Measurements from ENCODE around the gene UCHL1. TPM values are rescaled to one million over a fixed set of nuclear protein-coding genes. Genes with fewer than 3 reads are reported as not detected.
"Not testable (repeated sequence)": the region's sequence is repeated elsewhere in the genome, so short reads cannot be mapped to it uniquely, and the experiment has no call there.

UCHL1 gene
- total RNA-seq, 2 donors from 2014 or later = 36.8 to 126 TPM

GRCh38 chr4:41303372-41304118, 46.8 kb downstream of the UCHL1 start:
- Histone ChIP-seq H3K36me3 (no peaks in the 10 kb centered on the region), H3K4me3 (no peak overlapping the region), H3K4me1 (no peaks in the 10 kb centered on the region), H3K9me3 (no peaks in the 10 kb centered on the region), H3K27me3 (no peaks in the 10 kb centered on the region), H3K27ac (no peak overlapping the region)
- no peak for DNase-seq (ENCODE audit: low spot score)
- no peak for TF ChIP-seq CTCF (IDR thresholded peaks at IDR 0.05)

- H3K36me3 ChIP-seq = no peaks in the 10 kb centered on the region
- H3K4me3 ChIP-seq = no peak overlapping the region
- DNase-seq (ENCODE audit: low spot score) = no peak
- no peak for TF ChIP-seq CTCF (IDR thresholded peaks at IDR 0.05)
- no peaks in the 10 kb centered on the region for H3K27me3 ChIP-seq
- no peaks in the 10 kb centered on the region for H3K9me3 ChIP-seq
- no peaks in the 10 kb centered on the region for H3K4me1 ChIP-seq
- H3K27ac ChIP-seq = no peak overlapping the region
These were observed 47.5 kb downstream of the UCHL1 start for GRCh38 chr4:41304221-41304620.

DNA sequence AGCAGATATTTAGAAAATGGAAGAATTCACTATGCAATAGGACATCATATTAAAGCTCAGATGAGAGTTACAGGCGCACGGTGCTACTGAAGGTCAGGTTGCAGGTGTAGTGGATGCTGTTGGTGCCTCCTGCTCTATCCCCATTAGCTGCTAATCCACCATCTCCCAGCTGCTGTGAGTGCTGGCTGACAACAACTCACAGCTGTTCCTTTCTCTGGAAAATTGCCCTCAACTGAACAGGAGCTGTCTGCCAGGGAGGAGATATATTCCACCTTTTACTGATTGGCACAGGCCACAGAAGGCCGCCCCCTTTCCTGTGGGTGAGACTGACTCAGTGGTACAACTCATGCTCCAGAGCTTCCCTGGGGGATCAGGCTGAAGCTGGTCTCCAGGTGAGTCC, 48.7 kb downstream of the UCHL1 start:
- TF ChIP-seq CTCF (IDR thresholded peaks at IDR 0.05) = no peak
- Histone ChIP-seq H3K9me3 (no peaks in the 10 kb centered on the region), H3K4me1 (no peaks in the 10 kb centered on the region), H3K4me3 (no peak overlapping the region), H3K36me3 (no peaks in the 10 kb centered on the region), H3K27ac (no peak overlapping the region), H3K27me3 (no peaks in the 10 kb centered on the region)
- no peak for DNase-seq (ENCODE audit: low spot score)

DNA sequence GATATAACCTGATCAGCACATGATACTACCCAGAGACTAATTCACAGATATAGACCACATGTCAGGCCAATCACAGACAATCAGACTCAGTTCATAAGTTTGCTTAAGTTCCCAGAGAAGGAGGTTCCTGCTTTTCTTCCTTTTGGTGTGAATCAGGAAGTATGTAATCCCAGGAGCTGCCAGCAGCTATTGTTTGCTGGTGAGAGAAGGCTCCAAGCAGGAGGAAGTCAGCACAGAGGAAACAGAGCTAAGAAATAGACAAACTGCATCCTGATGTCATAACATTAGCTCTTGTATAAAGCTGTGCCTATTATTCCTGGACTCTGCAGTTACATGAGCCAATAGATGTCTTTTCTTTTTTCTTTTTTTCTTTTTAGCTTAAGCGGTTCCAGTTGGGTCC, 50.9 kb downstream of the UCHL1 start:
- Histone ChIP-seq H3K4me3 (no peak overlapping the region), H3K36me3 (no peaks in the 10 kb centered on the region), H3K4me1 (no peaks in the 10 kb centered on the region), H3K27me3 (no peaks in the 10 kb centered on the region), H3K9me3 (no peaks in the 10 kb centered on the region), H3K27ac (no peak overlapping the region)
- no peak for DNase-seq (ENCODE audit: low spot score)
- no peak for TF ChIP-seq CTCF (IDR thresholded peaks at IDR 0.05)

DNA sequence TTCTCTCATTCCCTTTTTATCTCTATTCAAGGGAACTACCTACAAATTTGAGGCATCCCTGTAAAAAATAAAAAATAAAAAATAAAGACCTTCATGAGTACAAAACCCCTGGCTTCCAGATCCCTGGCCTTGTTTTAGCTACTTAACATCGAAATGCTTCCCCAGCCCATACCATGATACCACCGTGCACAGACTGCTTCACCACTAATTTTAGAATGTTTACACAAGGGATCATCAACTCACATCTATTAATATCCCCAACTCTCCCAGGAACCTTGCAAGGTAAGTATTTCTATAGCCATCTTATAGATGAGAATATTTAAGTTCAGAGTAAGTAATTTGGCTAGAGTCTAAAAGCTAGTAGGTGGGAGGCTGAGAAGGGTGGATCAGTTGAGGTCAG, 51.7 kb downstream of the UCHL1 start:
- H3K27me3 ChIP-seq = no peaks in the 10 kb centered on the region
- H3K27ac ChIP-seq = no peak overlapping the region
- H3K9me3 ChIP-seq = no peaks in the 10 kb centered on the region
- no peaks in the 10 kb centered on the region for H3K4me1 ChIP-seq
- no peak overlapping the region for H3K4me3 ChIP-seq
- no peaks in the 10 kb centered on the region for H3K36me3 ChIP-seq
- no peak for DNase-seq (ENCODE audit: low spot score)
- TF ChIP-seq CTCF (IDR thresholded peaks at IDR 0.05) = no peak

DNA sequence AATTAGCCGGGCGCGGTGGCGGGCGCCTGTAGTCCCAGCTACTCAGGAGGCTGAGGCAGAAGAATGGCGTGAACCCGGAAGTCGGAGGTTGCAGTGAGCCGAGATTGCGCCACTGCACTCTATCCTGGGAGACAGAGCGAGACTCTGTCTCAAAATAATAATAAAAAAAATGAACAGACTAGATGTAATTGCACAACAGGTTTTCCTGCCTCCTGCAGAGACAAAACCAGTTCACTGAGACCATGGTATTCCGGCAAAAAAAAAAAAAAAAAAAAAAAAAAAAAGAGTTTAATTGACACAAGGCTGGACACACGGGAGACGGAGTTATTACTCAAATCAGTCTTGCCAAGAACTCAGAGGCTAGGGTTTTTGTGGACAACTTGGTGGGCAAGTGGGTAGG, 58.7 kb downstream of the UCHL1 start:
- H3K27ac ChIP-seq; DNase-seq (ENCODE audit: low spot score); H3K9me3 ChIP-seq; H3K4me1 ChIP-seq; H3K4me3 ChIP-seq; H3K36me3 ChIP-seq; H3K27me3 ChIP-seq: not testable (repeated sequence)

Data from right atrium auricular region (tissue), 2 donors.